D721Med (cell line): Measurements from ENCODE around the gene SPATS2L.

Experiments used
- DNase-seq: peaks from one replicate; pipeline ENCODE4 v3.0.0; 2011; ENCODE audit warnings: low spot score; ENCODE audit not compliant: insufficient read length
- FAIRE-seq: peaks from 2 replicates; lab custom pipeline; 2011; peaks lifted over from hg19 to GRCh38; lab: Jason Lieb, UNC
- TF ChIP-seq, protein P1 (sequence below): IDR thresholded peaks from 2 replicates; pipeline ENCODE4 v1.5.1; 2012; ENCODE audit warnings: mild to moderate bottlenecking, control low read depth; ENCODE audit not compliant: insufficient read depth; ENCODE audit errors: missing control alignments

The SPATS2L gene

GRCh38 chr2:200335657-200336056, 29.2 kb downstream of the SPATS2L start:
- DNase-seq (no peak), FAIRE-seq (no peak)
- TF ChIP-seq, protein P1, sequence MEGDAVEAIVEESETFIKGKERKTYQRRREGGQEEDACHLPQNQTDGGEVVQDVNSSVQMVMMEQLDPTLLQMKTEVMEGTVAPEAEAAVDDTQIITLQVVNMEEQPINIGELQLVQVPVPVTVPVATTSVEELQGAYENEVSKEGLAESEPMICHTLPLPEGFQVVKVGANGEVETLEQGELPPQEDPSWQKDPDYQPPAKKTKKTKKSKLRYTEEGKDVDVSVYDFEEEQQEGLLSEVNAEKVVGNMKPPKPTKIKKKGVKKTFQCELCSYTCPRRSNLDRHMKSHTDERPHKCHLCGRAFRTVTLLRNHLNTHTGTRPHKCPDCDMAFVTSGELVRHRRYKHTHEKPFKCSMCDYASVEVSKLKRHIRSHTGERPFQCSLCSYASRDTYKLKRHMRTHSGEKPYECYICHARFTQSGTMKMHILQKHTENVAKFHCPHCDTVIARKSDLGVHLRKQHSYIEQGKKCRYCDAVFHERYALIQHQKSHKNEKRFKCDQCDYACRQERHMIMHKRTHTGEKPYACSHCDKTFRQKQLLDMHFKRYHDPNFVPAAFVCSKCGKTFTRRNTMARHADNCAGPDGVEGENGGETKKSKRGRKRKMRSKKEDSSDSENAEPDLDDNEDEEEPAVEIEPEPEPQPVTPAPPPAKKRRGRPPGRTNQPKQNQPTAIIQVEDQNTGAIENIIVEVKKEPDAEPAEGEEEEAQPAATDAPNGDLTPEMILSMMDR, result no peak

DNA sequence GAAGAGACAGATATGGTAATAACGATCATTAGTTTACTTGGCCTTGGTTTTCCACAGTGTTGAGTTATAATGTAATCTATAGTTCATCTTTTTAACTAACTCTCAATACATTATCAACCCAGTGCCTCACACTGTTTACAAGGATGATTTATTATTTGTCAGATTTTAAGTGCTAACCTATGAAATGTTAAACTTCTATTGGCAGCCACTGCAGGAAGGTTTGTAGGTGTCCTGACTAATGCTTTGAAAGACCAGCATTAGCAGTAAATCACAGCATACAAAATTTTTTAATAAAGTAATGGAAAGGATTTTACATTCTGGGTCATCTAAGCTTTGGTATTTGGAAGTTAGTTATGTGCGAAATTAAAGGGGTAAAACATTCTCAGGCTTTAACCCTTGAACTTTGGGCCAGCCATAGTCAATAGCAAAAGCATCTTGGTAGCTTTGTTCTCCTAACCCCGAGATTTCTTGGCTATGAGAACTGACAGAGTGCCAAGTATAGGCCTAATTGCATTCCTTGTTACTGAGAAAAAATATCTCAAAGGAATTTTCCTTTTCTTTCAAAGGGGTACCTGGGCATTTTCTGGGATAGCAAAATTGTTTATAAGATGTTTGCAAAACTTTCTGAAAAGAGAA, 30.6 kb downstream of the SPATS2L start:
- no peak for FAIRE-seq
- TF ChIP-seq, protein P1, result no peak
- DNase-seq, result no peak

DNA sequence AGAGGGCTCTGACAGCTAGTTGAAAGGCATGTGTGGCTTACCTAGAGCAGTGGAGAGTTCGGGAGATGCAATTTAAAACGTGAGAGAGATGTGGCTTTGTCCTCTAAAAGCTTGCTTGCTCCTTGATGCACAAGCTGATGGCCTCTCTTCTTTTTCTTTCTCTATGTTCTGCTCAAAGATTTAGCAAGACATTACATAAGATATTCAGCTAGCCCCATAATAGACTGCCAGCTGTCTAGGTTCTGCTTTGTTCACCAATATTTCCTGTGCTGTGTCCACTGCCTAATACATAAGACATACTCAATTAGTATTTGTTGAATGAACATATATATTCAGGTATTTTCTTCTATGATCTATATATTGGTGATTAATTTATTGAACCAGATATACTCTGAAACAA, 31.1 kb downstream of the SPATS2L start:
- TF ChIP-seq, protein P1, result no peak
- DNase-seq (no peak), FAIRE-seq (no peak)

DNA sequence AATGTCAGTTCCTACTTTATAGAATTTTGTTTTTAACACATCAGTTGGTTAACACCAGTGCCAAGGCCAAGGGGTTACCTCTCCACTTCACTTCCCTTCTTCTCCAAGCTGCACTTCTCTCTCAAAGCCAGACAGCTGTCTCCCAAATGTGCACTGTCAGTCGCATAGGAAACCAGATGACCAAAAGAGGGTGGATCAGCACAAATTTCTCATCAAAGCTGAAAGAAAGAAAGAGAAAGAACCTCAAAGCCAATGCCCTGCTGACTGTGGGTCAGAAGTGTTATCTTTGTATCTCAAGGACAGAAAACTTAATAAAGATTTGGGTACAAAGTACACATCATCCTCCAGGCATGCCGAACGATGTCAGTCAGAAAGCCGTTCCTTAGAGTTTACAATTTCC, 32.2 kb downstream of the SPATS2L start:
- no peak for FAIRE-seq
- no peak for DNase-seq
- TF ChIP-seq, protein P1, result no peak

GRCh38 chr2:200340508-200341224, 34.2 kb downstream of the SPATS2L start:
- FAIRE-seq, result no peak
- DNase-seq, result no peak
- TF ChIP-seq, protein P1, result no peak

DNA sequence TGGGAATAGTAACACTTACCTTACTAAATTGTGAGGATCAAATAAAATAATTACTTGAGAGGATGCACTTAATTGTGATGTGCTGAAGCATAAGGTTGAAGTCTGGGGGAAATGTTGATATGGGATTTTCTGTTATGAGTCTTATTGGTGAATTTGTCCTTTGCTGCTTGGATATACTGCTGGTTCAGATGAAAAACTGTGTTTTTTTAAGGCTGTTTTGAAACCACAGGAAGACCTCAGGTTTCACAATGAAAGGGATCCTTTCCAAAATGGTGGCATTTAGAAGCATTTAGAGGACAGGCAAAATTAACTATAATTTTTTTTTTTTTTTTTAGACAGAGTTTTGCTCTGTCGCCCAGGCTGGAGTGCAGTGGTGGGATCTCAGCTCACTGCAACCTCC, 34.9 kb downstream of the SPATS2L start:
- DNase-seq (no peak), FAIRE-seq (no peak)
- TF ChIP-seq, protein P1, result no peak

- TF ChIP-seq, protein P1, result no peak
- FAIRE-seq, result no peak
- DNase-seq, result no peak
These were observed 35.7 kb downstream of the SPATS2L start for GRCh38 chr2:200342235-200342634.
